Inferior parietal cortex (tissue), 1 donor: ENCODE results near the gene BHLHA15.

Experiments used
- DNase-seq: peaks from one replicate; pipeline ENCODE4 v3.0.0-alpha.2; 2016; ENCODE audit errors: extremely low spot score

The BHLHA15 gene

GRCh38 chr7:98187138-98187502 lies 24.1 kb upstream of the BHLHA15 start:
- no peak for DNase-seq

GRCh38 chr7:98189559-98189958 lies 21.7 kb upstream of the BHLHA15 start:
- DNase-seq = no peak

GRCh38 chr7:98191668-98192431 lies 19.4 kb upstream of the BHLHA15 start:
- no peak for DNase-seq

- no peak for DNase-seq
Measured at GRCh38 chr7:98192781-98193457, 18.3 kb upstream of the BHLHA15 start.

GRCh38 chr7:98193474-98194180 lies 17.6 kb upstream of the BHLHA15 start:
- DNase-seq = no peak

GRCh38 chr7:98194186-98194585 lies 17.1 kb upstream of the BHLHA15 start:
- no peak for DNase-seq

- no peak for DNase-seq
Measured at GRCh38 chr7:98194672-98195457, 16.4 kb upstream of the BHLHA15 start.

GRCh38 chr7:98196706-98197605 lies 14.3 kb upstream of the BHLHA15 start:
- DNase-seq = no peak

GRCh38 chr7:98199131-98199530 lies 12.1 kb upstream of the BHLHA15 start:
- DNase-seq = no peak

GRCh38 chr7:98200364-98200763 lies 10.9 kb upstream of the BHLHA15 start:
- DNase-seq = no peak

GRCh38 chr7:98202367-98203195 lies 8.7 kb upstream of the BHLHA15 start:
- no peak for DNase-seq

- DNase-seq = no peak
Measured at GRCh38 chr7:98203261-98203963, 7.8 kb upstream of the BHLHA15 start.

- no peak for DNase-seq
Measured at GRCh38 chr7:98203964-98204605, 7.2 kb upstream of the BHLHA15 start.

GRCh38 chr7:98204670-98205069 lies 6.6 kb upstream of the BHLHA15 start:
- no peak for DNase-seq

- no peak for DNase-seq
Measured at GRCh38 chr7:98205162-98205845, 5.9 kb upstream of the BHLHA15 start.

GRCh38 chr7:98206451-98207330 lies 4.5 kb upstream of the BHLHA15 start:
- no peak for DNase-seq

- no peak for DNase-seq
Measured at GRCh38 chr7:98209166-98209920, 1.9 kb upstream of the BHLHA15 start.
